HG03159 (cell line): ENCODE measurements around the gene AKAP4.
A peak's percentile ranks its signal among the peaks of the same experiment; 100 is the strongest.

Experiments
- ATAC-seq: cut with Tn5 transposase; IDR thresholded peaks from one replicate; pipeline ENCODE4 v1.9.1; 2021; ENCODE audit warnings: mild to moderate bottlenecking, moderate library complexity; ENCODE audit not compliant: unreplicated experiment

Gene AKAP4

GRCh38 chrX:50200907-50201306 lies at the start of gene AKAP4:
AKAP4 (minus strand) TSS chrX:50201007; CDS start chrX:50200889, 118 bp downstream.
- no peak for ATAC-seq

DNA sequence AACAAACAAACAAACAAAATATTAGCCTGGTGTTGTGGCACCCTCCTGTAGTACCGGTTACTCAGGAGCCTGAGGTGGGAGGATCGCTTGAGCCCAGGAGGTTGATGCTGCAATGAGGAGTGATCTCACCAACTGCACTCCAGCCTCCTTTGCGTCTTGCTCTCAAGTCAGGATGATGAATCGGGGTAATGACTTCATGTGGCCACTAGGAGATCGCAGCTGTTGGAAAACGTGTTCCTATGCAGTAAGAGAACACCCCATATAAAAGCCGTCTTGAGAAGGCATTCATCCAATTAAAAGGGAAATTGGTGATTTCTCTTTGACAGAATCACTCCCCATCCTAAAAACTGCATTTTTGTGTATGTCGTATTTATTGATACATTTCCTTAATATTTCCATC lies 10.7 kb upstream of the AKAP4 start:
- ATAC-seq, result peak; percentile 57

GRCh38 chrX:50206753-50207152 lies 5.9 kb upstream of the AKAP4 start:
- no peak for ATAC-seq

GRCh38 chrX:50204364-50204899 lies 3.6 kb upstream of the AKAP4 start, which contains the start of gene CCNB3:
CCNB3 (plus strand) TSS chrX:50204765; CDS start chrX:50285164, 80,399 bp downstream.
- peak; percentile 99 for ATAC-seq

- no peak for ATAC-seq
Observed at GRCh38 chrX:50202539-50202938, 1.7 kb upstream of the AKAP4 start.

DNA sequence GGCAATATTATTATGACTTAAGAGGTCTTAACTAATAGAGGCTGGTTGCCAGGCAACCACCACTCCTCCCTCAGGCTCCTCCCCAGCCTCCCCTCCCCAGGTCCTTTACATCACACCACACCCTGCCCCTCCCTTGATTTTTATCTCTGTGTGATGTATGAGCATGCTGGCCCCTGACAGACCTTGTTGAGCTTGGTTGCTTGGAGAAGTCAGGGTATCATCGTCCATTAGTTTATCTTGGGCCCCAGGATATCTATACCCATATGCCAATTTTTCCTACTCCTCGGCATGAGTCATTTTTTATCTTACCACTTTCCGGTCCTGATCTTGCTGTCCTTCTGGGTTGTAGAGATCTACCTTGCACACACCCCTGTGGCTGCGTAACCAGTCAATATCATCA lies 2.5 kb downstream of the AKAP4 start:
- ATAC-seq, result no peak

- no peak for ATAC-seq
Observed at GRCh38 chrX:50188859-50189600, 11.8 kb downstream of the AKAP4 start.

- ATAC-seq, result no peak
Observed at GRCh38 chrX:50183891-50184290, 16.9 kb downstream of the AKAP4 start.

DNA sequence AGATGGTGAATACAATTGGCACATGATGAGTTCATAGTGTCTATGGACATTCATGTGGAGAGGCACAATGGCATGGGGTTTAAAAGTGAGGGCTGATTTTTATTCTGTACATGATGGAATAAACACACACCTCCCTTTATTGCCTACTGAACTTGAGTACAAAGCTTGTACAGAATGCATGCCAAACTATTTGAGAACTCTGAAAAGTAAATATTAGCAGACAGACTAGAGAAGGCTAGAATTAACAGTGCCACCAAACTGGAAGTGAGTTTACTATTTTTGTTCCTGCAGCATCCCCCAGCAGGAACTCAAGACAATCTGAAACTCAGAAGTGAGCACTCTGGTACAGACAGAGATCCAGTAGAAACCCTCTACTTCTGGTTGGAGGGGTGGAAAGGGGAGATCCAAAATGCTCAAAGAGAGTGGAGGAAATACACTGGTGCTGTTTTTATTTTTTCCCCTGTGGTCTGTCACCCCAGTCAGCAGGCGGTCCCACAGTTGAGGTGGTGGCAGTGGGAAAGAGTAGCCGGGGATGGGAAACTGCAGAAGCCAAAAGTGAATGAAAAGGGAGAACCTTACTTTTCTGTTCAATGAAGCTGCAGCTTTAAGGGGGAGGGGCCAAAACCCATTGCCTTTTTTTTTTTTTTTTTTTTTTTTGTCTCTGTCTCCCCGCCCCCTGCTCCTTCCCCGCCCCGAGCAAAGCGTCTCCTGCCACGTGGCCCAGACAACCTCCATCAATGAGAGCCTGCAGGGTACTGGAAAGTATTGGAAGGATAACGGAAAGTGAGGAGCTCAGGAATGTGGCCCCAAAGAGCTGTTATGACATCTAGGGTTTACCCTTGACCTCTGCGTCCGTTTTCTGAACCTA lies 20.5 kb downstream of the AKAP4 start:
- no peak for ATAC-seq

DNA sequence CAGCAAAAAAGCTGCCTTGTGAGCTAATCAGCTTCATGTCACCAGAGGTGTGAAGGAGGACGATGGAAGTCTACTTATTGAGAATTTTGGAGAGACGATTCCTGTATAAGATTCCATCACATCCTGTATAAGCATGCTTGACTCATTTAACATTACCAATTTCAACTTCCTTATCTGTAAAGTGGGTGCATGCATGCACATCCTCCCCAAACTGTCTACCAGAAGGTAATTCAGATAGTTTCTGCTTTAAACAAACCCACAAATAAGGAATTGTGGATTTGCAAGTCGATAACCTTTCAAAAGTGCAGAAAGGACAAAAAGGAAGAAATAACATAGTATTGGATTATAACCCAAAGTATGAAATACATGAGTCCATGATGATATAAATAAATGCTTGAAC lies 31.1 kb downstream of the AKAP4 start:
- ATAC-seq, result no peak

DNA sequence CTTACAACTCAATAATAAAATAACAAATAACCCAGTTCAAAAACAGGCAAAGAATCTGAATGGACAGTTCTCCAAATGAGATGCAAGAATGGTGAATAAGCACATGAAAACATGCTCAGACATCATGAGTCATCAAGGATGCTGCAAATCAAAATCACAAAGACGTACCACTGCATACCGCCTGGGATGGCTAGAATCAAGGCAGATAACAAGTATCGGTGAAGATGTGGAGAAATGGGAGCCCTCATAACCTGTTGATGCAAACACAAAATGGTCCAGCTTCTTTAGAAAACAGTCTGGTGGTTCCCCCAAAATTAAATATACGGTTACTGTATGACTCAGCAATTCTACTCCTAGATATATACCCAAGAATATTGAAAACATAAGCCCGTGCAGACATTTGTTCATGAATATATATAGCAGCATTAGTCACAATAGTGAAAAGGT lies 32.5 kb downstream of the AKAP4 start:
- ATAC-seq, result peak; percentile 46

DNA sequence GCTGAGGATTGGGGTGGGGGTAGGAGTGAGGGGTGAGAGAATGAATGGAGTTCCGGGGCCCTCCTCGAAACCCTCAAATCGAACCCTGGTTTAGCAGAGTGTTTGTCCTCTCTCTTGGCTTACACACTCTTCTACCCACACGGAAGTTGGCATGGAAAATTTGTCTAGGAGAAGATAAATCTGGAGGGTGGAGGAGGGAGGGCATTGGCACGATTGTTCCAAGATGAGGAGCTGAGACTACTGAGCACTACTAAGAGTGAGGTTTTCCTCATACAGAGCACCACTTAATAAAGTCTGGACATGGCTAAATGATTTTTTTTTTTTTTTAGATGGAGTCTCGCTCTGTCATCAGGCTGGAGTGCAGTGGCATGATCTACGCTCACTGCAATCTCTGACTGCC lies 33.4 kb downstream of the AKAP4 start:
- ATAC-seq, result no peak

GRCh38 chrX:50165727-50166126 lies 35.1 kb downstream of the AKAP4 start:
- ATAC-seq, result no peak

GRCh38 chrX:50161127-50161526 lies 39.7 kb downstream of the AKAP4 start:
- ATAC-seq, result no peak

DNA sequence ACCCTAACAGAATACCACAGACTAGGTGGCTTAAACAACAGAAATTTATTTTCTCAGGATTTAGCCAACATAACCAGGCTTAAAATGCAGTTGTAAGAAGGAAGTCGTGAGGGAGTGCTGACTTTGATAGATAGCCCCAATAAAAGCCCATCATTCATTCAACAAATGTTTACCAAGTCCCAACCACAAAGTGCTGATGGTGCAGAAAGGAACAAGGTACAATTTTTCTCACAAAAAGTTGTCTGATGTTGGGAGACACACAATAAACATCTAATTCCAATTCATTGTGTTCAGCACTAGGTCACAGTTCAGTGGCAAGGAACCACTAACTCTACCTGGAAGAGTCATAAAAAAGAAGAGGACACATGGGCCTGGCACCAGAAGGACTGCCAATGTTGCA lies 42.2 kb downstream of the AKAP4 start:
- no peak for ATAC-seq

- no peak for ATAC-seq
Observed at GRCh38 chrX:50157545-50158135, 43.2 kb downstream of the AKAP4 start.

GRCh38 chrX:50154429-50154828 lies 46.4 kb downstream of the AKAP4 start:
- no peak for ATAC-seq

- ATAC-seq, result no peak
Observed at GRCh38 chrX:50152456-50152855, 48.4 kb downstream of the AKAP4 start.

DNA sequence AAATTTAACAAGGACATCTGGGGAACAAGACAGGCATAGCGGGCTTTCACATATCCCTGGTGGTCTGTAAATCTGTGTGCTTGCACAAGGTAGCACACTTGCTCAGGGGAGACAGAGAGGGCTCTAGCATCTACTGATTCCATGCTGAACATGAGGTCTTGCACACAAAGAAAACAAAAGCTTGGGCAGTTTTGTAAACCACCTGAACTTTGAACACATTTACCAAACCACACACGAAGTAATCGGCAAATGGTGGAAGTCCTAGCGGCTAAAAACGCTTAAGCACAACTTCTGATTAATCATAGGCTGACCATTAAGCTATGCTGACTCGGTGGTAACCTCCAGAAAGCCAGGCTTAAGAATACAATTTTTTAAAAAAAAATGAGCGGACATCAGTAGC lies 52.8 kb downstream of the AKAP4 start:
- ATAC-seq, result no peak
